Middle frontal gyrus (tissue), 1 donor: ENCODE measurements around the gene PDZRN4.
"Not testable (repeated sequence)": the region's sequence is repeated elsewhere in the genome, so short reads cannot be mapped to it uniquely, and the experiment has no call there.

Experiments used
- DNase-seq: peaks from one replicate; pipeline ENCODE4 v3.0.0-alpha.2; 2015; ENCODE audit warnings: low spot score; ENCODE audit errors: extremely low spot score

Gene PDZRN4

DNA sequence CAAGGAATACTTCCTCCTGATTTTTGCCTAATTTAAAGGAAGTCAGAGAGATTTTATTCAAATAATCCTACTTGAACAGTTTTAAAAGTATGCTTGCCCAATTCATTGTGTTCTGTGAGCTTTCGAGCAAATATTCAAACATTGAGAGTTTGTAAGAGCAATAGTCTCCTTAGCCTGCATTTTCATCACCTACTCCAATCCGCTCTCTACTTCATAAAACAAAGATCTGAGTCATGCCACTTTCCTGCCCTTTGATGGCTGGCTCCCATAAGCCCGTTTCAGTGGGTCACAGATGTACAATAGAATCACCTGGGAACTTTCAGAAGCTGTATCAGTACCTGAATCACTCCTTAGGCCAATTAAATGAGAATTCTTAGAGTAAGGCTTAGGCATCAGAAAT lies 319.2 kb downstream of the PDZRN4 start:
- DNase-seq: no peak

DNA sequence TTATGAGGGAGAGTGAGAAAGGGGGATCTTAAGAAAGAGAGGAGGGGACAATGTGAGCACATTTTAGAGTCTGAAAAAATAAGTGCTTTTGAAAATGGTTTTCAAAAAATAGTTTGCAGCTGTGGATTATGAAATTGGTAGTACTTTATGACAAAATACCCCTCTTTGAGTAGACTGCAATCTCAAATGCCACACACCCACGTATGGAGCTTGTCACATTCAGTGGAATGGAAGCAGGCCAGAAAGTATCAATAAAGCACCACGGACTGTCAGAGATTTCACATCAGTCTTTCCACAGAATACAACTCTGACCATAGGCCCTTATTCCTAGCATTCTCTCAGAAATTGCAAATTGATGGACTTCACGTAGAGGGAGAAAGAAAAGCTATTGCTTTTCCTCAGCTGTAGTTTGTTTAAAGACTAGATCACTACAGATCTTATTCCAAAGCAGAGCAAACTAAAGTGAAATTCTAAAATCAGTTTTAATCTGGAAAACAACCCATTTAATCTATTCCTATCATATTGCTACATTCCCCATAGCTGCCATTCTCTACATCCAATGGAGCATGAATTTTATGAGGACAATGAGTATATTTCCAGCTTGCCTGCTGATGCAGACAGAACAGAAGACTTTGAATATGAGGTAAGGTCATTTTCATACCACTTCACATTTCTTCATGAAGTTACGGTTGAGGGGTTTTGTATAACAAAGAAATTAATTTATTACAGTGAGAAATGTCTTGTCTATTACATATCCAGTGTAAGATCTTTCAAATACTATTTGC lies 321.3 kb downstream of the PDZRN4 start:
- DNase-seq: no peak

DNA sequence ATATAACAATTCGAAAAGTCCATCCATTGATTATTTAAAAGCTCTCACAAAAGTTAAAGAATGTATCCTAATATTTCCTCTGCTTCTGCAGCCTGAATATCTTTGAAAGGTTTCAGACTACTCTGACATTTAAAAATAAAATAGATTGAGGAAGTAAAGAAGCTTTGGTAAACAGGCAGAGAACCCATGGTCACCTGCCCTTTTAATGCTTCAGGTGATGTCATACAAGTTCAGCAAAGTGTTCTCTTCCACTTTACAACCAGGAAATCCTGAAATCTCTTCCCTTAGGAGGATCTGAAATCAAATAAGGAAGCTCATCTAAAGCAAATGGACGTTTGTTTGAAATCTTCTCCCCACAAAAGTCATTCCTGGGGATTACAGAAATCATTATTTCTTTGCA lies 322.4 kb downstream of the PDZRN4 start:
- DNase-seq: no peak

DNA sequence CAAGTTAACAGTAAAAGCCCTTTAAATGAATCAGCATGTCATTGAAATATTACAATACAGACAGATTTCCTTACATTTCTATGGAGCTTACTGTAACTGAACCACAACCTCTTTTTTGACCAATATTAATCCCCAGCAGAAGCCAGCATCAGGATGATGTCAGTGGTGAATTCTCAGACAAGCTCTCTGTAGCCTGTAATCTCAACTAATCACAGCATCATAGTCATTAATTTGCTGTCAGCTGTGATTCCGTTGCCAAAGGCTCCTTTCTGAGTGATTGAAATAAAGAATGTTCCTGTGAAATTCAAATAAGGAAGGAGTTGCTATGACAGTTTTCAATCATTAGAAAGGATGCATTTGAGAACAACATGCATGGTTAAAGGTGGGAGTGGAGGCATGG lies 323.1 kb downstream of the PDZRN4 start:
- DNase-seq: no peak

DNA sequence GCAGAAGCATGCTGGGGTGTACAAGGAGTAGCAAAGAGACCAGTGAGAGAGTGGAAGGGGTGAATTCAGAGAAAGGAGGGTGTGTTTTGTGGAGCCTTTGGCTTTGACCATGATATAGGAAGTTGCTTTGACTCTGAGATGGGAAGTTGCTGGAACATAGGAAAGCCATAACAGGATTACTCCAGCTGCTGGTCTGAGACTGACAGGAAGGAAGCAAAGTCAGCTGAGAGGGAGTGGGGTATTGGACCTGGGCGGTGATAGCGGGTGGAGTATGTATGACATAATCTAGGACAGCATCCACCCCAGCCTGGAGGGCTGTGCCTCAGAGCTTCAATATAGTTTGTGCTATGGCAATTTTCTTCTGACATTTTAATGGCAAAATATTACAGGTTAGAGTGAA lies 324.4 kb downstream of the PDZRN4 start:
- DNase-seq: no peak

DNA sequence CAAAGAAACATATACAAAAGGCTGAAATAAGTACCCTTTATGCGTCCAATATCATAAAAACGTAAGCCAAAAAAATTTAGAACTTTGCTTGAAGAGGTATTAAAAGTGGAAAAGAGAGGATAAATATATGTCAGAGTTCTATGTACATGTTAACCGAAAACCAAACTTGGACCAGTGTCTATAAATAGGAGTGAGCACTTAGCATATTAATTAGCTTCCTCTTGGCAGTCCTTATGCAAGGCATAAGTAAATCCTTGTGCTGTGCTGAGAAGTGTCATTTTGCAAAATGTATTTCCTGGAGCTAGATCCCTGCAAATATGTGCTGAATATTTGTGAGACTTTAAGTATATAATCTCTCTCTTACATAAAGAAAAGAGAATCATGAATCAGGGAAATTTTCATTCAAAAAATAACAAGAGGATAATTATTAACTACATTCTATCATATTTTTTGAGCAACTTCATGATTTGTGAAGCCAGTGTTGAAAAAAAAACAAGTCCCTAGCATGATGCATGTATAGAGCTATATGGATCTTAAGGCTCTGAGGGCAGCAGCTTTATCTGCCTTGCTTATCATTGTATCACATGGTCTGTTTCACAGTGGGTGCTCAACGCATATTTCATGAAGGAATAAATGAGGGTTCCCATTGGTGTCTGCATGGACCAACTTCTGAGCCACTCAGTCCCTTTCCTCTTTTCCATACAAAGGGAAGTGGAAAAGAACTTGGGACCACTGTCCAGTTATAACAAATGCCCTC lies 326.1 kb downstream of the PDZRN4 start:
- no peak for DNase-seq

DNA sequence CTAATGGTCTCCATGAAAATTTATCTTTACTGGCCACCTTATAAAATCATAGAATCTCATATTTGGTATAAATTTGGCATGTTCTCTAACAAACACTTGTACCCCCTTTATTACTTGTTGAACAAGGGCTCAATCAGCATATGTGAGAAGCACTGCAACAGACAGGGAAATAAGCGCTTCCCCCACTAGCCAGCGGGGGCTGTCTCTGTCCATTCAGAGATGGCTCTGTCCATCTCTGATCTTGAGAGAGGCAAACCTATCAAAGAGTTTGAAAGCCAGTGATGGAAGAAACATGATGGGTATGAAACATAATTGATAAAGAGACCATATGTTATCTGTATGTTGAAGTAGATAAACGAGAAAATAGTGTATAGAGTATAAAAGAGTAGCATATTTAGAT lies 326.8 kb downstream of the PDZRN4 start:
- no peak for DNase-seq

DNA sequence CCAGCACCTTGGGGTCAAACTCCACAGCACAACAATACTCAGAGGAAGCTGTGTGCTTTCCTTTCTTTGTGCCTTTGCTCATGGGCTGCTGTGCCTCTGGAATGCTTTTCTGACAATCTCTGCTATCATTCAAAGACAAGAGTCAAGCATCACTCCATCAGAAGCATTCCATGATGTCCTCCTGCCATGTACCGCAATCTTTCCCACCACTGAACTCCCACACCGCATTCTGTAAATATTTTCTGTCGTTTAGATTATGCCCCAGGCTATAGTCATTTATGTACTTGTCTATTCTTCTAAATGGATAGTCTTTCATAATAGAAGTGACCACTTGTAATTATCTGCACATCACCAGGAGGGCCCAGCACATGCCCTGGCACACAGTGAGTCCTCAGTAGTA lies 327.8 kb downstream of the PDZRN4 start:
- no peak for DNase-seq

DNA sequence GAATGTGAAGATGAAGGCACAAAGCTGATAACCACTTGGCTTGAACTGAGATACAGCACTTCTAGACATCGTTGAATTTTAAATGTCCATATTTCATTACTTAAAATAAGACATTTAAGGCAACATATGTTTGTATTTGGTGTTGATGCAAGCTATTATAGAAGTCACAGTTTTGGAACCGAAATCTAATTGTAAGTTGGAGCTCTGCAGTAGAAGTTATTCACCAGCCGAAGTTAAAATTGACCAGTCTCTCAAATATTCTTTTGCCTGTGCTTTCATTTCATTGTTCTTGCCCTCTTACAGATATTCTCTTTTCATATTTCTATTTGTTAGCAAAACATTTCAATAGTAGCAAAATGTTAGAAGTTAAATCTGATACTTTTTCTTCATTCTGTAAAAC lies 332.7 kb downstream of the PDZRN4 start:
- no peak for DNase-seq

DNA sequence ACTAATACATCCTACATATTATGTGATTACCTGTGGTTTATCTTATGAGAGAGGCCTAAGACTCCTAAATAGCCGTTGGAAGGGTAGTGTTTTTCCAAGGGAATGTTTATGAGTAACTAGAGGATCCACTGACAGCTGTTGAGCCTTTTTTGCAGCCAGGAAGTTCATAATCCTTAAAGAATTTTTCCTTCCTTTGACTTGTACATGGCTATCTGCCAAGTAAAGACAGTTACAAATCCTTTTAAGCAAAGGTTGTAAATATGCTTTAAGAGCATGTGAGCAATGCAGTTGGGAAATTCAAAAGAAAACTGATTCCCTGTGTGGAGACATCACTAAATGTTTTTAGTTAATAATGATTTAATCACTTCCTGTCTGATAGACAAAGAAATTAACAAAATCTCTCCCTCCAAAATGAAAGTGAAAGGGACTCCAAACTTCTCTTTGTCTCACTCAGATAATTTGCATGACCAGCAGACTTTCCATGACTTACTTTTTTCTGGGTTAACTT lies 333.8 kb downstream of the PDZRN4 start:
- no peak for DNase-seq

DNA sequence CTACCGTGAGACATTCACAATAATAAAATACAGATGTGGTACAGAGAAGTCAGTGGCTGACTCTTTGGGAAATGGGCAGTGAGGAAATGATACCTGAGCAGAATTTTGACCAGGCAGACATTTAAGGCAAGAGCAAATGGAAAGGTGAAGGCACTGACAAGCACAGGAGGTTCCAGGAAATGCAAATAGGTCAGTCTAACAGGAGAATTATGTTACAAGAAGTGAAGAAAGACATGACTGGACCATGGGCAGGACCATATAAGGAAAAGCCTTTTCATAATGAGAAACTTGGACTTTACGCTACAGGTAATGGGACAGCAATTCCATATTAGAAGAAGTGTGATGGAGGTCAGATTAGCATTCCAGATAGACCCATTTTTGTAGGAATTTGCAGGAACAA lies 338.9 kb downstream of the PDZRN4 start:
- no peak for DNase-seq

DNA sequence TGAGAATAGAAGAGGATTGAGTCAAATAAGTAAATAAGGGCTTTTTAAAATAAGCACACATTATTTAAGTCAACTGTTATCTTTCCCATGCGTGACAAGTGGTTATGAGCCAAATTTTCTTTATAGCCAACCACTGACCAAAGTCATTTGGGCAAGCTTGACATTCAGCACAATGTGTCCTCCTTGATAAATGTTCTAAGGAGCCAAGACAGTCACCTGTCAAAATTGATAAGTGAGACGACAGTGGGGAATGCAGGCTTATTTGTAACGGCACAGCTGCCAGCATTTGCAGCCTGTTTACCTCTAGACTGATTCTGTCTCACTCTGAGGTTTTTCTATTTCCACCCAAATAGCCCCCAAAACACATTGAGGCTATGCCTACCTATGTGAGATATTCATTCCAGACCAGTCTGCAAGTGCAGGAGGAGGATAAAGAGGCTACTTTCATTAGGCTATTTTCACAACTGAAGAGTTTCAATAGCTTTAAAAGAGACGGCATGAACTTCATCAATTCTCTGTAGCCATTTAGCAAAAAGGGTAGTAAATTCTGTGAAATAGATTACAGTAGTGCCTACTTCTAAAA lies 339.5 kb downstream of the PDZRN4 start:
- no peak for DNase-seq

DNA sequence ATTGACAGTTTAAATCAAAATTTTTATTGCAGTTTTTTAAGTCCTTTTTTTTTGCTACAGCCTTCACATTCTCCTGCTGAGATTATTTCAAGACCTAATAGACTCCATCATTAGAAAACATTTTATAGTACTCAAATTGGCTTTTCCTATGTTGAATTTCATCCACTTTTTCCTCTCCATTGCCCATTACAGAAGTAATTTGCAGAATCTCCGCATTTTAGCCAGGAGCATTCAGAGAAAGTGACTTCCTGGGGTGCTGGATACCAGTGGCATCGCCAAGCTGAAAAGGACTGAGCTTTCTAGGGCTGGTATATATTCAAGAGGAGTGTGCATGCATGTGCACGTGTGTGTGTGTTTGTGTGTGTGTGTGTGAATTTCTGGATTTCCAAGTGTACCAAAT lies 340.8 kb downstream of the PDZRN4 start:
- no peak for DNase-seq

DNA sequence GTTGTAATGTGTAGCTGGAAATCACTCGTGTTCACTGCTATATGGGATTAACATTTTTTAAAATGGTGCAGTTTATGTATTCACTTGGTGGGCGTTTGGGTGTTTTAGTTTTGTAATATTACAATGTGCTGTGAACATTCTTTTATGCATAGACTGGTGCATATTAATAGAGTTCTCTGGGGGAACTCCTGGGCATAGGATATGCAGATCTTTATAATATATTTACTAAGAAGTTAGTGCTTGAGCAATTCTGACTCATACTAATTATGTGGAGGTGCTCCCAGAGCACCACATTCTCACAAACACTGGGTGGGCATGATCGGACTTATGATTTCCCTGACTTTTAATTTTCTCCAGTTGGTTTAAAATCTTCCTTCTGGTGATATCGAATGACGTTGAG lies 342.3 kb downstream of the PDZRN4 start:
- DNase-seq: no peak

DNA sequence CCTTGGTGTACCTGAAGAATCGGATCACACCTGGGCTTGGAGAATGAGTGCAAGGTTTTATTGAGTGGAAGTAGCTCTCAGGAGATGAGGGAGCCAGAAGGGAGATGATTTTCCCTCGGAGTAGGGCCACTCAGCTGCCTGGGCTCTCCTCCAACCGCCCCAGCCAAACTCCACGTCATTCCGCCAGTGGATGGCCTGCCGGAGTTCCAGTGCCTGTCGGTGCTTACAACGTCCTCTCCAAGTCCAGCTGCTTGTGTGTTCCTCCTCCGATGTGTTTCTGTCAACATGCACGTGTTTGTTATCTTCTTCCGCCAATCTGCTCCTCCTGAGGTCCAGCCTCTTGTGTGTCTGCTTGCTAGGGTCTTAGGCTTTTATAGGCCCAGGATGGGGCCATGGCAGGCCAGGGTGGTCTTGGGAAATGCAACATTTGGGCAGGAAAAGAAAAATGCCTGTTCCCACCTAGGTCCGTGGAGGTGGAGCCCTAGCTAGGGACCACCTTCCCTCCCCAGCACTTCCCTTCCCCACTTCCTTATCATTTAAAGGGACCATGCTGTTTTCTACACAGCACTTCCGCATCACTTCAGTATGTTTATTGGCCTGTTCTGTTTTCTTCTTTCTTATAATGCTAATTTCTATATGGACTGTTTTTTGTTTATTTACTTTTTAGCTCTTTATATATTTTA lies 343.2 kb downstream of the PDZRN4 start:
- DNase-seq: no peak

DNA sequence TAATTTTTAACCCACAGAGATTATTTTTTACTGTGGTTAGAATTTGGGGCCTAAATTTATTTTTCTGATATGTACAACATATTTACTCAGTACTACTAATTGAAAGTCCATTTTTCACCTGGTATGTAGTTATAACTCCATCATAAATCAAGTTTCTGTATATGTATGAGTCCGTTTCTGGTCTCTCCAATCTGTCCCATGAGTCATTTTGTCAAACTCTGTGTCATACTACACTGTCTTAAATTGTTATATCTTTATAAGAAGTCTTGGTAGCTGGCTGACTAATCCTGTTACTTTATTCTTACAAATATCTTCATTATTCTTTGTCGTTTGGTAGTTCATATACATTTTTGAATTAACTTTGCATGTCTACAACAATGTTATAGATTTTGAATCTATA lies 344.0 kb downstream of the PDZRN4 start:
- DNase-seq: no peak

DNA sequence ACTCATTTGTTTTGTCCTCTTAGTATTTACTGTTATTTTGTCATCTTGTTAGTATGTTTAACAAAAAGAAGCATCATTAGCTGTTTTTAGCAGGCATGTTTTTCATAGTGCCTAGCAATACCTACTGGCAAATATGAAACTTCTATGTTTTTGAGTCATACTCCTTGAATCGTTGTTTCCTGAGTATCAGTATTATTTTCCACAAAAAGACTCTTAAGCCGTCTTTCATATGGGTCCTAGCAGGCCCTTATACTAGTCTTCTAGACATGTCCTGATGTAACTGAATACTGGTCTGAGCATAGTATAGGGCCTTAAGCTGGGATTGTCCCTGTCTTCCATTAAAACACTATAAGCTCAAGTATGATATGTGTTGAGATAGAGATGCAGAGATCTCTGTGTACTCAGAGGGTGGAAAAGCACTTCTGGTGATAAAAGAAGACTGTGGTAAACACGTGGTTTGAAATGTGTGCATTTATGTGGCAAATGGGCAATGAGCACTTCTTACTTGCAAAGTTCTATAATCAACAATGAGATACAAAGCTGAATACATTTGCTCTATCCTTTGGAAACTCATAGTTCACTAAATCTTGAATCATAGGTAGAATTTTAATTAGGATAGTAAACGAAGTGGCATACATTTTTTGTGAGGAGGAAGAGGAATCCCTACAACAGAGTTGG lies 348.8 kb downstream of the PDZRN4 start:
- no peak for DNase-seq

DNA sequence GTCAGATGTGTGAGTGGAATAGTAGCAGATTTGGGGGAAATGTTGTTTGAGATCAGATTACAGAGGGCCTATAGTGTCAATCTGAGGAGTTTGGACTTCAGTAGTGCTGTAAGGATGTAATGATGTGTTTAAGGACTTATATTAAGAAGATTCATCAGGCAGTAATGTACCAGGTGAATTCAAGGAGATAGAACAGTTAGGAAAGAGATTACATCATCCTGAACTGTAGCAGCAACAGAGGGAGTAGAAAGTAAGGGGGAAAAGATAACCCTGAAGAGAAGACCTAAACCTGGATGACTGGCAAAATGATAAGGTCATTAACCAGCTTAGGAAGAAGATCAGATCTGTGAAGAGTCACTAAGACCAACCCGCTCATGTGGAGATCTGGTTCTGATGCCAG lies 349.4 kb downstream of the PDZRN4 start:
- DNase-seq: no peak

DNA sequence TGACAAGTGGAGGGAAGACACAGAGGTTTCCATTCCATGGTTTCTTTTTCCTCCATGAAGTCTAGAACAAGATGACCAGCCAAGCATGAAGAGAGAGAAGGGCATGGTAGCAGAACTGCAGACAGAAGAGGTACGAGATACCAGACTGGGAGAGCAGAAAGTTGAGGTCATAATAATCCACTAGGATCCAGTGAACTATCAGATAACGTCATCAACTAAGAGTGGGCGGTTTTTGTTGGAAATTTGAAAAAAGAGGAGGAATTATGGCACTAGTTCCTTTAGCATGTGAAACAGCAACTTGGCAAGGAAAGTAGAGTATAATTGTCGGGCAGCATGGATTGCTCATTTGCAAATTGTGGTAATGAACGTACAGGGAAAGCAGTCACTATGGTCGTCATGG lies 357.6 kb downstream of the PDZRN4 start:
- DNase-seq: no peak

DNA sequence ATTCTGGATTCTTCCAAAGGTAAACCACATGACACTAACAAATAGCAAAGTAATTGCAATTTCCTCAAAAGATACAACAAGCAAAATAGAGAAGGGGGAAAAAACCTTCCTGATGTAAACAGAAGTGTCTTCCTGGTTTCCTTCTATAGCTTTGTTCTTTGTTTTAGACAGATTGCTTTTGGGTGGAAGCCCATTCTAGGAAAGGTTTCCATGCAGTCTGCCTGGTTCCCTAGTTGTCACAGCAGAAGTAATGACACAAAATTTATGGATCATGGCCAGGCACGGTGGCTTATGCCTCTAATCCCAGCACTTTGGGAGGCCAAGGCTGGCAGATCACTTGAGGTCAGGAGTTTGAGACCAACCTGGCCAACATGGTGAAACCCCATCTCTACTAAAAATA lies 359.0 kb downstream of the PDZRN4 start:
- DNase-seq: not testable (repeated sequence)

DNA sequence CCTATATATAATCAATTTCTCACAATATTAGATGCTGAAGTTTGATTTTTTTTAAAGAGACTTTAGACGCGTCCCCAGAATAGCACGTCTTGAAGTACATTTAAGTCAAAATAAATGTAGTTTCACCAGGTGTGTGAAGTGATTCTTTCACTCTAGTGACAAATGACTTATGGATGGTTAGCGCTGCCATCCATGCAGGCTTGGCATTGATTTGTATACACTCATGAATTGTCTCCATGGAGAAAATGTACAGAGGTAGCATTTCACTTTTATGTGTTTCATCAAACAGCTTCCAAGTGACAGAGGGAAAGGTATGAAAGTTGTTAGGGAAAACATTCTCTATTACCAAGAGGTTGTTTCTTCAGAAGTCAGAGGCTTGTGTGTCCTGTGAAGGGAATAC lies 360.8 kb downstream of the PDZRN4 start:
- DNase-seq: no peak
